Right lobe of liver (tissue), 6 donors: ENCODE results near the gene FKBP15. TPM values are rescaled to one million over a fixed set of nuclear protein-coding genes. Genes with fewer than 3 reads are reported as not detected.

Source experiments
- ATAC-seq, 4 donors: fragments of 200-7000 bp; cut with Tn5 transposase; one replicate each; pipeline ENCODE4 v1.9.1; 2020; ENCODE audit warnings: mild to moderate bottlenecking in 4 of 4, moderate library complexity in 4 of 4
- DNase-seq, 3 donors: peaks; one replicate each; pipeline ENCODE4 v3.0.0-alpha.2; 2020
- H3K27ac ChIP-seq, 3 donors: fragments of 200-600 bp; one replicate each; pipeline ENCODE4 v1.8.0; 2022
- H3K27me3 ChIP-seq, 2 donors: fragments of 200-600 bp; one replicate each; pipeline ENCODE4 v1.8.0; 2022
- H3K36me3 ChIP-seq, 4 donors: fragments of 200-600 bp; sonication (generic) in 1 of 4; one replicate each; pipeline versions ENCODE4 v1.5.1 to v1.8.0; 2017 to 2022; ENCODE audit warnings: control low read depth in 1 of 4
- H3K4me1 ChIP-seq, 4 donors: fragments of 200-600 bp; sonication (generic) in 1 of 4; one replicate each; pipeline versions ENCODE4 v1.5.1 to v1.8.0; 2017 to 2022; ENCODE audit warnings: control low read depth in 1 of 4
- H3K4me3 ChIP-seq, 3 donors: fragments of 200-600 bp; one replicate each; pipeline ENCODE4 v1.8.0; 2022
- H3K9me3 ChIP-seq, 4 donors: fragments of 200-600 bp; sonication (generic) in 1 of 4; one replicate each; pipeline versions ENCODE4 v1.5.1 to v1.8.0; 2017 to 2022; ENCODE audit warnings: control low read depth in 1 of 4
- CTCF ChIP-seq, 4 donors: fragments of 200-600 bp in 3 of 4; fragments of 450-650 bp in 1 of 4; IDR thresholded peaks; one replicate each; pipeline versions ENCODE4 v1.5.1 to v1.8.0; 2016 to 2022; ENCODE audit warnings: antibody characterized with exemption in 4 of 4, mild to moderate bottlenecking in 2 of 4
- POLR2A ChIP-seq: fragments of 450-650 bp; IDR thresholded peaks from one replicate; pipeline ENCODE4 v1.6.1; 2017; ENCODE audit warnings: antibody characterized with exemption, mild to moderate bottlenecking
- WGBS: methylation state at CpG from one replicate; pipeline ENCODE4 v1.1.6; 2018; ENCODE audit warnings: low coverage, low lambda C conversion rate; ENCODE audit not compliant: insufficient coverage; ENCODE audit errors: missing lambda C conversion rate; 5-methylcytosine and 5-hydroxymethylcytosine counted together
- intact Hi-C, 2 donors: fragments of 100-400 bp; cut with DNase I; formaldehyde crosslinking; loops; one replicate each; pipeline versions ENCODE4 v1.11.2 to v1.14.1; 2022
- total RNA-seq, 6 experiments: library from RNA; depleted of rRNA in 2 of 6; stranded (reverse); fragments of >200 nt in 2 of 6; fragmentation: NEBNext Ultra II Directional in 3 of 6; extraction: Animal tissue kit (Norgen Biotek cat#: 25700) in 3 of 6; gene quantifications; one replicate each; pipeline versions ENCODE4 v1.1.0 to v1.2.4, GENCODE V29; 2016 to 2023
- donor health status: DM: no; HTN: yes; CAD: no.
- donor health status: DM: no; HTN: no; CAD: no.
- donor health status: DM: no; HTN: no; CAD: no.
- donor health status: DM: no; HTN: yes; CAD: no.
- donor health status: DM: no; HTN: yes; CAD: no.

Gene FKBP15
- total RNA-seq, 6 experiments from 2014 or later = 11.1 to 17.2 (median 12.8) TPM

DNA sequence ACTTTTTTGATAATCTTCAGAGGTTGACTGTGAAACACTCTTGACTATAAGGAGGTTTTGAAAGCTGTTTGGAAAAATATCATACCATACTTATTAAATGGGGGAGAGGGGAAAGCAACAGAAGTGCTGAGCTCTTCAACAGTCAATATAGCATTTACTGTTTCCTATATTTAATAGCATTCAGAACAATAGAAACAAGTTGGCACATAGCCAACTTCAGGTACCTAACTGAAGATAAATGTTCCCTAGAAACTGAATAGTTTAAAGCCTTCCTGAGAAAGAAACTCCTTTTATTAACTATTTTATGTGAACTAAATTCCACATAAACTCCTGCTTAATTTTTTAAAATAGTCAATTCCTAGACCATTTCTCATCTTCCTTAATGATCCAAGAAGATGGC lies 26.6 kb upstream of the FKBP15 start:
- intact Hi-C loops = no loop called here
- Histone ChIP-seq H3K36me3 (no peaks in the 10 kb centered on the region), H3K4me3 (no peak overlapping the region), H3K9me3 (no peaks in the 10 kb centered on the region), H3K4me1 (no peaks in the 10 kb centered on the region), H3K27me3 (no peaks in the 10 kb centered on the region), H3K27ac (no peak overlapping the region)
- ATAC-seq = no peak
- no peak for TF ChIP-seq POLR2A
- no peak for TF ChIP-seq CTCF (IDR thresholded peaks at IDR 0.05)
- no peak for DNase-seq

- Histone ChIP-seq H3K27me3 (no peaks in the 10 kb centered on the region), H3K27ac (no peak overlapping the region), H3K4me3 (no peak overlapping the region), H3K4me1 (peaks cover 0 to 4% (median 0%) of the 10 kb centered on the region in 4 donors), H3K9me3 (no peaks in the 10 kb centered on the region), H3K36me3 (no peaks in the 10 kb centered on the region)
- ATAC-seq (no peak), DNase-seq (no peak)
- 61% methylated on average over 5 of the region's 6 CpGs for whole genome bisulfite sequencing
- TF ChIP-seq POLR2A (no peak), CTCF (IDR thresholded peaks at IDR 0.05) (no peak)
- intact Hi-C loops = no loop called here
Measured at GRCh38 chr9:113246928-113247327, 25.9 kb upstream of the FKBP15 start.

GRCh38 chr9:113245894-113246293 lies 24.8 kb upstream of the FKBP15 start:
- no peak overlapping the region for H3K27ac ChIP-seq
- 83% methylated on average over 4 of the region's 4 CpGs for WGBS
- no peak overlapping the region for H3K4me3 ChIP-seq
- no peaks in the 10 kb centered on the region for H3K27me3 ChIP-seq
- no peaks in the 10 kb centered on the region for H3K9me3 ChIP-seq
- peaks cover 0 to 4% (median 0%) of the 10 kb centered on the region in 4 donors for H3K4me1 ChIP-seq
- H3K36me3 ChIP-seq = no peaks in the 10 kb centered on the region
- DNase-seq (no peak), ATAC-seq (no peak)
- TF ChIP-seq CTCF (IDR thresholded peaks at IDR 0.05) (no peak), POLR2A (no peak)
- intact Hi-C loops = no loop called here

DNA sequence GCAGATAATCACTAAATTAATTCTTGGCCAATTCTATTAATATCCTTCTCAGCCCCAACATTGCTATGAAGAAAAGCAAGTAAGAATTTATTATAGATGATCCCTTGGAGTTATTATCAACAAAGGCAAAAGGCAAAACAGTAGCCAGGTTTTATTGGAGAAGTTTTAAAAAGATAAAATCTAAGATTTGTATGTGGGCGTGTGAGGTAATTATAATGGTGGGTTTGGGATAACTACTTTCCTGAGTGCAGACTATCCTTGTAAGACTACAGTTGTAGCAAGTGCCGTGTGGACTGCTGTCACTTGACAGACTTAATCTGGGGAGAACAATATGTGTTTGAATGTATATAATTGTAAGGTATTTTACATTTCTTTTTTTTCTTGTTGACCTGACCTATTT lies 23.5 kb upstream of the FKBP15 start:
- WGBS = 86% methylated on average over 2 of the region's 2 CpGs
- Histone ChIP-seq H3K36me3 (no peaks in the 10 kb centered on the region), H3K27ac (no peak overlapping the region), H3K4me1 (peaks cover 0 to 7% (median under 1%) of the 10 kb centered on the region in 4 donors), H3K4me3 (no peak overlapping the region), H3K27me3 (no peaks in the 10 kb centered on the region), H3K9me3 (no peaks in the 10 kb centered on the region)
- intact Hi-C loops = no loop called here
- no peak for TF ChIP-seq POLR2A
- no peak for TF ChIP-seq CTCF (IDR thresholded peaks at IDR 0.05)
- no peak for ATAC-seq
- DNase-seq = no peak

DNA sequence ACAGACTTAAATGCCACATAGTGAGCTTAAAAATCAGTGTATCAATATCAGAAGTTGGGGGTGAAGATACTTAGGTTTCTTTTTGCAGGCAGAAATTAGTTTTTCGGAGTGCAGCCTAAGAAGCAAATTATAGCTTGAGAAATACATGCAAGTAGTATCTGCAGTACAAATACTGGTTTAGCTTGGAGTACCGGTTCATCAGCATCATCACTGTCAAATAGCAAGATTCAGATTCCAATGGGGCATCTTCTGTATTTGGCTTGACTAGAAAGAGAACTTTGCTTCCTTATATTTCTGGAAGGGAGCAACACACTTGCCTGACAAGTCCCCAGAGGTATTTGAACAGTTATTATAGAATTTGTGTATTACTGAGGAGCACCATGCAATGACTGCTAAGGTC lies 20.1 kb upstream of the FKBP15 start:
- Histone ChIP-seq H3K9me3 (no peaks in the 10 kb centered on the region), H3K27ac (no peak overlapping the region), H3K27me3 (no peaks in the 10 kb centered on the region), H3K4me3 (no peak overlapping the region), H3K4me1 (peaks cover 0 to 41% (median 13%) of the 10 kb centered on the region in 4 donors), H3K36me3 (no peaks in the 10 kb centered on the region)
- intact Hi-C loops = no loop called here
- no peak for TF ChIP-seq CTCF (IDR thresholded peaks at IDR 0.05)
- TF ChIP-seq POLR2A = no peak
- 100% methylated on average over 2 of the region's 2 CpGs for WGBS
- ATAC-seq = no peak
- no peak for DNase-seq
